IMR-90 (cell line): ENCODE measurements around the gene OR4D6. TPM values are rescaled to one million over a fixed set of nuclear protein-coding genes. Genes with fewer than 3 reads are reported as not detected.

Experiments
- ATAC-seq: fragments of 200-7000 bp; cut with Tn5 transposase; 2 replicates; pipeline ENCODE4 v1.9.1; 2020; ENCODE audit warnings: low read depth, mild to moderate bottlenecking, moderate library complexity
- BruUV-seq: library from RNA; stranded (reverse); fragments of 400-500 nt; replicated peaks from 2 replicates; lab custom pipeline; 2021; lab: Mats Ljungman, UMichigan
- CTCF ChIA-PET: fragments of 300-600 bp; formaldehyde crosslinking; extraction: SDS; loops from one replicate; lab custom pipeline; 2021; ENCODE audit warnings: antibody characterized with exemption; lab: Yijun Ruan, JAX
- POLR2A ChIA-PET: fragments of 300-600 bp; sonication (Branson Sonifier 250); formaldehyde crosslinking; loops from one replicate; lab custom pipeline; 2022; ENCODE audit warnings: antibody characterized with exemption; ENCODE audit not compliant: unreplicated experiment; lab: Charles Lee
- DNase-seq: peaks from one replicate; pipeline ENCODE4 v3.0.0; 2013
- H2AFZ ChIP-seq: replicated peaks from 2 replicates; pipeline ENCODE3; 2013; ENCODE audit warnings: low read length, mild to moderate bottlenecking; ENCODE audit not compliant: poor library complexity
- H2AK5ac ChIP-seq: 2 replicates; pipeline ENCODE4 v1.6.1; 2013; ENCODE audit warnings: low read depth, low read length, inconsistent platforms
- H2AK9ac ChIP-seq: replicated peaks from 2 replicates; pipeline ENCODE3; 2013; ENCODE audit warnings: mild to moderate bottlenecking, low read depth, low read length, moderate library complexity; ENCODE audit not compliant: poor library complexity
- H2BK120ac ChIP-seq: 2 replicates; pipeline ENCODE4 v1.6.1; 2013; ENCODE audit warnings: low read depth, low read length, inconsistent platforms
- H2BK15ac ChIP-seq: 3 replicates; pipeline ENCODE4 v1.6.1; 2013; ENCODE audit warnings: low read depth, low read length, inconsistent platforms
- H2BK20ac ChIP-seq: 2 replicates; pipeline ENCODE4 v1.6.1; 2013; ENCODE audit warnings: low read depth, mild to moderate bottlenecking, inconsistent platforms, low read length, moderate library complexity
- H2BK5ac ChIP-seq: 2 replicates; pipeline ENCODE4 v1.6.1; 2013; ENCODE audit warnings: mild to moderate bottlenecking, low read depth, low read length, inconsistent platforms; ENCODE audit not compliant: poor library complexity, severe bottlenecking
- H3K14ac ChIP-seq: replicated peaks from 2 replicates; pipeline ENCODE4 v1.6.1; 2013; ENCODE audit warnings: low read depth, low read length, inconsistent platforms
- H3K18ac ChIP-seq: 2 replicates; pipeline ENCODE4 v1.6.1; 2013; ENCODE audit warnings: low read depth, low read length, control low read depth
- H3K23ac ChIP-seq: 2 replicates; pipeline ENCODE4 v1.6.1; 2013; ENCODE audit warnings: low read depth, low read length, inconsistent platforms
- H3K27ac ChIP-seq: 2 replicates; pipeline ENCODE4 v1.5.1; 2013; ENCODE audit warnings: mild to moderate bottlenecking, control low read depth, low read length; ENCODE audit not compliant: insufficient read depth
- H3K27me3 ChIP-seq: 2 replicates; pipeline ENCODE4 v1.6.1; 2013; ENCODE audit warnings: low read length; ENCODE audit not compliant: control insufficient read depth, insufficient read depth
- H3K36me3 ChIP-seq: 2 replicates; pipeline ENCODE4 v1.6.1; 2013; ENCODE audit warnings: low read length, mixed read lengths; ENCODE audit not compliant: control insufficient read depth, insufficient read depth
- H3K4ac ChIP-seq: 2 replicates; pipeline ENCODE4 v1.6.1; 2013; ENCODE audit warnings: low read depth, low read length, inconsistent platforms
- H3K4me1 ChIP-seq: 2 replicates; pipeline ENCODE4 v1.6.1; 2013; ENCODE audit warnings: low read length, mixed read lengths; ENCODE audit not compliant: control insufficient read depth, insufficient read depth
- H3K4me2 ChIP-seq: 2 replicates; pipeline ENCODE4 v1.6.1; 2013; ENCODE audit warnings: low read depth, mild to moderate bottlenecking, control low read depth, low read length, moderate library complexity
- H3K4me3 ChIP-seq: 2 replicates; pipeline ENCODE4 v1.5.1; 2013; ENCODE audit warnings: low read depth, mild to moderate bottlenecking, control low read depth, low read length, moderate library complexity; ENCODE audit not compliant: insufficient read depth
- H3K56ac ChIP-seq: 2 replicates; pipeline ENCODE4 v1.6.1; 2013; ENCODE audit warnings: low read length, inconsistent platforms; ENCODE audit not compliant: insufficient read depth; ENCODE audit errors: extremely low read depth
- H3K79me1 ChIP-seq, 2 experiments: 2 replicates each; pipeline ENCODE4 v1.6.1; 2013; ENCODE audit warnings: low read length in 2 of 2, inconsistent platforms in 1 of 2, low read depth in 1 of 2
- H3K9ac ChIP-seq: 2 replicates; pipeline ENCODE4 v1.6.1; 2013; ENCODE audit warnings: low read depth, low read length, control low read depth
- H3K9me1 ChIP-seq: 2 replicates; pipeline ENCODE4 v1.6.1; 2013; ENCODE audit warnings: low read length, inconsistent platforms; ENCODE audit not compliant: insufficient read depth
- H3K9me3 ChIP-seq: 2 replicates; pipeline ENCODE4 v1.6.1; 2013; ENCODE audit warnings: low read length; ENCODE audit not compliant: control insufficient read depth, insufficient read depth
- H4K20me1 ChIP-seq: 2 replicates; pipeline ENCODE4 v1.6.1; 2013; ENCODE audit warnings: low read length, inconsistent platforms; ENCODE audit not compliant: insufficient read depth
- H4K5ac ChIP-seq: 2 replicates; pipeline ENCODE4 v1.6.1; 2013; ENCODE audit warnings: mild to moderate bottlenecking, low read depth, low read length, control low read depth
- H4K8ac ChIP-seq, 2 experiments: 2 replicates each; pipeline ENCODE4 v1.6.1; 2013; ENCODE audit warnings: low read depth in 2 of 2, low read length in 2 of 2, control low read depth in 1 of 2, inconsistent platforms in 1 of 2
- H4K91ac ChIP-seq: 2 replicates; pipeline ENCODE4 v1.6.1; 2013; ENCODE audit warnings: low read depth, low read length, inconsistent platforms; ENCODE audit not compliant: insufficient read depth
- CEBPB ChIP-seq: IDR thresholded peaks from 2 replicates; pipeline ENCODE4 v1.6.1; 2012; ENCODE audit warnings: low read depth, low read length, improper control_type of control experiment
- FOS ChIP-seq: fragments of 150-350 bp; IDR thresholded peaks from 2 replicates; pipeline ENCODE4 v1.6.1; 2016; ENCODE audit warnings: low read depth, low read length
- MAZ ChIP-seq: IDR thresholded peaks from 2 replicates; pipeline ENCODE4 v1.6.1; 2012; ENCODE audit warnings: low read depth, mild to moderate bottlenecking, low read length, improper control_type of control experiment, moderate library complexity, borderline replicate concordance
- NFE2L2 ChIP-seq: fragments of 150-350 bp; IDR thresholded peaks from 2 replicates; pipeline ENCODE4 v1.6.1; 2016; ENCODE audit warnings: low read depth, mild to moderate bottlenecking, low read length
- POLR2A ChIP-seq: IDR thresholded peaks from 2 replicates; pipeline ENCODE4 v1.6.1; 2012; ENCODE audit warnings: mild to moderate bottlenecking, low read depth, low read length
- RAD21 ChIP-seq: IDR thresholded peaks from 2 replicates; pipeline ENCODE4 v1.6.1; 2012; ENCODE audit warnings: low read length, improper control_type of control experiment
- RCOR1 ChIP-seq: IDR thresholded peaks from 2 replicates; pipeline ENCODE4 v1.6.1; 2012; ENCODE audit warnings: mild to moderate bottlenecking, low read length, improper control_type of control experiment; ENCODE audit not compliant: insufficient replicate concordance
- SMC3 ChIP-seq: fragments of 150-350 bp; IDR thresholded peaks from 2 replicates; pipeline ENCODE4 v1.6.1; 2016; ENCODE audit warnings: low read depth, mild to moderate bottlenecking, antibody characterized with exemption, low read length, moderate library complexity
- USF2 ChIP-seq: fragments of 150-350 bp; IDR thresholded peaks from 2 replicates; pipeline ENCODE4 v1.6.1; 2017; ENCODE audit warnings: mild to moderate bottlenecking, antibody characterized with exemption, low read length, low read depth
- WGBS, 2 experiments: methylation state at CpG; one replicate each; pipeline versions ENCODE4 v1.1.5 to v1.1.7; 2013; ENCODE audit warnings: missing lambda C conversion rate in 2 of 2; ENCODE audit not compliant: insufficient read length in 1 of 2; ENCODE audit errors: extremely low coverage in 2 of 2; 5-methylcytosine and 5-hydroxymethylcytosine counted together
- dilution Hi-C: fragments of 300-500 bp; cut with HindIII; formaldehyde crosslinking; loops from one replicate; pipeline ENCODE4 v1.14.3; 2018; ENCODE audit warnings: low sequenced_read_pairs; ENCODE audit not compliant: unreplicated experiment
- in situ Hi-C: fragments of 300-500 bp; cut with MboI; formaldehyde crosslinking; loops from 3 replicates; pipeline ENCODE4 v1.14.3; 2019; ENCODE audit warnings: low sequenced_read_pairs, inconsistent platforms, mixed read lengths
- intact Hi-C: fragments of 100-400 bp; cut with micrococcal nuclease; formaldehyde crosslinking; loops from 2 replicates; pipeline ENCODE4 v1.10.0; 2022
- polyA plus RNA-seq, 3 experiments: library from polyadenylated mRNA; depleted of rRNA; stranded (reverse); fragments of >200 nt; gene quantifications; 2 replicates each; pipeline ENCODE4 v1.2.3, GENCODE V29; 2012; ENCODE audit warnings: low replicate concordance in 1 of 3
- total RNA-seq: library from RNA; depleted of rRNA; stranded (reverse); fragments of >200 nt; gene quantifications from 2 replicates; pipeline ENCODE4 v1.2.3, GENCODE V29; 2012

OR4D6 gene
- total and polyA plus RNA-seq, 2 of the 4 experiments (the other 2 are of a cell fraction): not detected

DNA sequence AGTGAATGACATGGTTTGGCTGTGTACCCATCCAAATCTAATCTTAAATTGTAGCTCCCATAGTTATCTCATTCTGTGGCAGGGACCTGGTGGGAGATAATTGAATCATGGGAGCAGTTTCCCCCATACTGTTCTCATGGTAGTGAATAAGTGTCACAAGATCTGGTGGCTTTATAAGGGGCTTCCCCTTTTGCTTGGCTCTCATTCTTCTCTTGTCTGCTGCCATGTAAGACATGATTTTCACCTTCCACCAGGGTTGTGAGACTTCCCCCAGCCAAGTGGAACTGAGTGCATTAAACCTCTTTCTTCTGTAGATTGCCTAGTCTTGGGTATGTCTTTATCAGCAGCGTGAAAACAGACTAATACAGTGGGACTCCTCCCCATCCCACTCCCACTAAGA is 41.6 kb upstream of the OR4D6 start:
- H2AFZ ChIP-seq: no peak overlapping the region
- no peak overlapping the region for H3K14ac ChIP-seq
- H3K36me3 ChIP-seq: no peaks in the 10 kb centered on the region
- H3K27me3 ChIP-seq: no peaks in the 10 kb centered on the region
- no peaks in the 10 kb centered on the region for H3K79me1 ChIP-seq
- H3K9me1 ChIP-seq: no peaks in the 10 kb centered on the region
- no peaks in the 10 kb centered on the region for H4K20me1 ChIP-seq
- intact Hi-C loops: no loop called here
- no peak overlapping the region for H3K23ac ChIP-seq
- H2BK5ac ChIP-seq: no peak overlapping the region
- H3K27ac ChIP-seq: no peak overlapping the region
- in situ Hi-C loops: no loop called here
- H3K9ac ChIP-seq: no peak overlapping the region
- H3K4me3 ChIP-seq: no peak overlapping the region
- CTCF ChIA-PET: no interaction called here
- DNase-seq: no peak
- H3K56ac ChIP-seq: no peak overlapping the region
- WGBS, 2 experiments: no CpG with 5 or more reads among the region's 1 CpG
- no TSS peak for BruUV-seq
- H3K9me3 ChIP-seq: no peaks in the 10 kb centered on the region
- no peak for TF ChIP-seq POLR2A
- no peak for TF ChIP-seq CEBPB
- TF ChIP-seq RCOR1: no peak
- TF ChIP-seq USF2: no peak
- no peak for TF ChIP-seq MAZ
- no peak for TF ChIP-seq FOS
- no peak for TF ChIP-seq SMC3
- no peak for TF ChIP-seq RAD21
- no peak for TF ChIP-seq NFE2L2
- H4K91ac ChIP-seq: no peak overlapping the region
- no peak overlapping the region for H2AK9ac ChIP-seq
- H2BK20ac ChIP-seq: no peak overlapping the region
- no peak overlapping the region for H4K8ac ChIP-seq
- H3K4ac ChIP-seq: no peak overlapping the region
- no peak overlapping the region for H2AK5ac ChIP-seq
- H3K4me1 ChIP-seq: no peaks in the 10 kb centered on the region
- dilution Hi-C loops: no loop called here
- POLR2A ChIA-PET: no interaction called here
- H4K5ac ChIP-seq: no peak overlapping the region
- no peak overlapping the region for H2BK120ac ChIP-seq
- no peak for ATAC-seq
- no peak overlapping the region for H3K18ac ChIP-seq
- no peak overlapping the region for H3K4me2 ChIP-seq
- no peak overlapping the region for H2BK15ac ChIP-seq
